ENCODE results near the gene SLC7A6.
A peak's percentile ranks its signal among the peaks of the same experiment; 100 is the strongest.

The SLC7A6 gene

GRCh38 chr16:68236137-68236825 lies 28.0 kb upstream of the SLC7A6 start:
- Histone ChIP-seq H3K9me3 (replicated peaks in 1 of 11) (peaks cover 0 to 16% (median 7%) of the 10 kb centered on the region in 11 experiments; a peak in 13 of 22 replicates), H3K27ac (peak overlapping the region in 8 of 11 experiments; percentile 68 to 87 (median 81); a peak in 14 of 22 replicates), H3K4me1 (peaks cover 43 to 72% (median 54%) of the 10 kb centered on the region in 10 experiments), H3K4me3 (peak overlapping the region in 2 of 10 experiments; percentile 55 to 59; a peak in 2 of 20 replicates), H3K36me3 (peaks cover 0 to 11% (median 6%) of the 10 kb centered on the region in 11 experiments; a peak in 15 of 22 replicates), H3K27me3 (no peaks in the 10 kb centered on the region), H4K20me1 (peaks cover 0 to 32% (median 0%) of the 10 kb centered on the region in 11 experiments; a peak in 7 of 22 replicates), H3K9ac (peak overlapping the region in 5 of 11 experiments; percentile 69 to 79 (median 77); a peak in 9 of 22 replicates), H3K4me2 (peak overlapping the region; percentile 83 to 97 (median 91))
- TF ChIP-seq Cebpa-rat (IDR thresholded peaks at IDR 0.05): no peak

- no peak for TF ChIP-seq Cebpa-rat (IDR thresholded peaks at IDR 0.05)
- H4K20me1 ChIP-seq: peaks cover 0 to 27% (median 0%) of the 10 kb centered on the region in 11 experiments; a peak in 6 of 22 replicates
- peaks cover 0 to 6% (median 1%) of the 10 kb centered on the region in 11 experiments; a peak in 13 of 22 replicates for H3K36me3 ChIP-seq
- peak overlapping the region; percentile 83 to 97 (median 91) for H3K4me2 ChIP-seq
- peak overlapping the region; percentile 69 to 82 (median 77); a peak in 21 of 22 replicates for H3K9ac ChIP-seq
- no peaks in the 10 kb centered on the region for H3K27me3 ChIP-seq
- peak overlapping the region; percentile 55 to 70 (median 62) for H3K4me3 ChIP-seq
- peaks cover 0 to 16% (median 7%) of the 10 kb centered on the region in 11 experiments; a peak in 13 of 22 replicates for H3K9me3 ChIP-seq (replicated peaks in 1 of 11)
- peak overlapping the region in 10 of 11 experiments; percentile 58 to 87 (median 81); a peak in 20 of 22 replicates for H3K27ac ChIP-seq
- peaks cover 43 to 72% (median 54%) of the 10 kb centered on the region in 10 experiments for H3K4me1 ChIP-seq
Measured at GRCh38 chr16:68236826-68237242, 27.5 kb upstream of the SLC7A6 start.

- H3K27me3 ChIP-seq: no peaks in the 10 kb centered on the region
- TF ChIP-seq Cebpa-rat (IDR thresholded peaks at IDR 0.05): no peak
- peak overlapping the region; percentile 55 to 70 (median 62) for H3K4me3 ChIP-seq
- H4K20me1 ChIP-seq: peaks cover 0 to 21% (median 0%) of the 10 kb centered on the region in 11 experiments; a peak in 5 of 22 replicates
- peaks cover 0 to 16% (median 7%) of the 10 kb centered on the region in 11 experiments; a peak in 13 of 22 replicates for H3K9me3 ChIP-seq (replicated peaks in 1 of 11)
- peak overlapping the region; percentile 69 to 82 (median 77) for H3K9ac ChIP-seq
- peaks cover 43 to 68% (median 54%) of the 10 kb centered on the region in 10 experiments for H3K4me1 ChIP-seq
- H3K36me3 ChIP-seq: no peaks in the 10 kb centered on the region; a peak in 1 of 22 replicates
- H3K4me2 ChIP-seq: peak overlapping the region; percentile 83 to 97 (median 91)
- H3K27ac ChIP-seq: peak overlapping the region; percentile 47 to 87 (median 81); a peak in 21 of 22 replicates
Measured at GRCh38 chr16:68237243-68238028, 26.9 kb upstream of the SLC7A6 start.

- Histone ChIP-seq H3K9ac (peak overlapping the region; percentile 67 to 82 (median 77)), H3K4me2 (peak overlapping the region; percentile 83 to 97 (median 91)), H3K4me1 (peaks cover 43 to 63% (median 53%) of the 10 kb centered on the region in 10 experiments), H3K27ac (peak overlapping the region; percentile 47 to 87 (median 78); a peak in 21 of 22 replicates), H4K20me1 (peaks cover 0 to 16% (median 0%) of the 10 kb centered on the region in 11 experiments; a peak in 4 of 22 replicates), H3K27me3 (no peaks in the 10 kb centered on the region), H3K36me3 (no peaks in the 10 kb centered on the region), H3K9me3 (replicated peaks in 1 of 11) (peaks cover 0 to 16% (median 7%) of the 10 kb centered on the region in 11 experiments; a peak in 13 of 22 replicates), H3K4me3 (peak overlapping the region; percentile 55 to 70 (median 62))
- TF ChIP-seq Cebpa-rat (IDR thresholded peaks at IDR 0.05): no peak
Measured at GRCh38 chr16:68238029-68238345, 26.3 kb upstream of the SLC7A6 start.

DNA sequence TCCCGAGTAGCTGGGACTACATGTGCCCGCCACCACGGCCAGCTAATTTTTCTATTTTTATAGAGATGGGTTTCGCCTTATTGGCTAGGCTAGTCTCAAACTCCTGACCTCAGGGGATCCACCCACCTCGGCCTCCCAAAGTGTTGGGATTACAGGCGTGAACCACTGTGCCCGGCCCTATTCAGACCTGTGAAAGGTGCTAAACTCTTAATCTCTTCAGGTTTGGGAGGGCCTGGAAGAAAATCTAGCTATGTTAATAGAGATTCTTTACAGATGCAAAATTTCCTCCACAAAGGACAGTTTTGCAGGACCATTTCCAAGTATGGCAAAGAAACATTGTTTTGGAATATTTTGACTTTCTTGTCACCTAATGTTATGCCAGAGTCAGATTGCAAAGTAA lies 22.2 kb upstream of the SLC7A6 start:
- Histone ChIP-seq H3K27ac (no peak overlapping the region), H4K20me1 (peaks cover 0 to 18% (median 0%) of the 10 kb centered on the region in 11 experiments; a peak in 3 of 22 replicates), H3K4me2 (no peak overlapping the region), H3K9ac (no peak overlapping the region), H3K4me1 (peaks cover 36 to 50% (median 45%) of the 10 kb centered on the region in 10 experiments), H3K27me3 (no peaks in the 10 kb centered on the region), H3K4me3 (no peak overlapping the region), H3K36me3 (no peaks in the 10 kb centered on the region), H3K9me3 (replicated peaks in 1 of 11) (no peaks in the 10 kb centered on the region)
- TF ChIP-seq Cebpa-rat (IDR thresholded peaks at IDR 0.05): no peak

DNA sequence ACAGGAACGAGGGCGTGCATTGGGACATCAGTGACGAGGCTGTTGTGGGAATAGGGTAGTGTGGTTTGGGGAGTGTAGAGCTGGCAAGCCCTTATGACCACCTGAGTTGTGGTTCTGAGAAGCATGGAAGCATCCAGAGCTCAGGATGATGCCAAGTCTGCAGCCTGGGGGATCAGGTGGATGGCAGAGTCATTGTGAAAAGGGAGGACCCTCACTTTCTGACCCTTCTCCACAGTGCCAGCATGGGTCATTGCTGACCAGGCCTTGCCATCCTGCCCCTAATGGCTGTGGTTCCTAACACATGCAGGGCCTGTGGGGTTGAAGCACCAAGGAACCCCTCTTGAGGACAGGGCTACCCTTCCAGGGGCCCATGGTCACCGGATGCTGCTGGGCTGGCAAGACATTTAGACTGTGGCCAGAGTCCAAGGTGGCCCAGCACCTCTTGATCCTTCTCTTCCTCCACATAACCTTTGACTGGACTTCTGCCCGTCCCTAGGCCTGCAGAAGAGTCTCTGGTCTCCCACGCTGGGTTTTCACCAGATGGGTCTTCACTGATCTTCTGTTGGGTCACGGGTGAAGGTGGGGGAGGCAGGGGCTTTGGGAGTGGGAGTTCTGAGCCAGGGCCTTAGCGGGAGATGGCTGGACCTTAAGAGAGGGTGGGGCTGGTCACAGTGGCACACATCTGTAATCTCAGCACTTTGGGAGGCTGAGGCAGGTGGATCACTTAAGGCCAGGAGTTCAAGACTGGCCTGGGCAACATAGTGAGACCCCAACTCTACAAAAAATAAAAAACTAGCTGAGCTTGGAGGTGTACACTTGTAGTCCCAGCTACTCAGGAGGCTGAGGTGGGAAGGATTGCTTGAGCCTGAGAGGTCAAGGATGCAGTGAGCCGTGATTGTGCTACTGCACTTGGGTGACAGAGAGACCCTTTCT lies 21.1 kb upstream of the SLC7A6 start:
- H4K20me1 ChIP-seq: peaks cover 0 to 22% (median 0%) of the 10 kb centered on the region in 11 experiments; a peak in 4 of 22 replicates
- peaks cover 40 to 54% (median 48%) of the 10 kb centered on the region in 10 experiments for H3K4me1 ChIP-seq
- H3K9ac ChIP-seq: no peak overlapping the region
- no peaks in the 10 kb centered on the region for H3K9me3 ChIP-seq (replicated peaks in 1 of 11)
- TF ChIP-seq Cebpa-rat (IDR thresholded peaks at IDR 0.05): no peak
- peaks cover 0 to 4% (median under 1%) of the 10 kb centered on the region in 11 experiments; a peak in 6 of 22 replicates for H3K36me3 ChIP-seq
- no peak overlapping the region for H3K4me3 ChIP-seq
- 0 out of 22 replicates have a peak overlapping the region, but pooled peaks of 1 of the 11 experiments have one; percentile 100 for H3K4me2 ChIP-seq
- no peak overlapping the region for H3K27ac ChIP-seq
- H3K27me3 ChIP-seq: no peaks in the 10 kb centered on the region

DNA sequence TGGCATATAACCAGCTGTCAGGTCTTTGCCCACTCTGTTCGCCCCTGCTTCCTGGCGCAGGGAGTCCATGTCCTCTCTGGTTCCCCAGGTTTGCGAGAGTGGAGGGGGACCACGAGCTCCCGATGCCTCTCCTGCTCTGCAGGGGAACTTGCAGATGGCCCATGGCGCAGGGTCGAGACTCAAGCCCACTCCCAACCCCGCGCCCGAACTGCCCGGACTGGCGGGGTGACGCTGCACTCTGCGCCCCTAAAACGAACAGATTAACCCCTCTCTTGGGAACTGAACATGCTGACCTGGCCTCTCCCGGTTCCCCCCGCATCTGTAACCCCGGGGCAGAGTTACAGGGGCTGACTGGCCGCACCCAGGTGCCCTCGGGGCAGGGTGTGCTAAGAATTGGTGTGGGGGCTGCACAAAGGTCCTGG lies 19.8 kb upstream of the SLC7A6 start:
- H3K4me3 ChIP-seq: peak overlapping the region; percentile 78 to 96 (median 86)
- peak overlapping the region; percentile 42 to 67 (median 63); a peak in 20 of 22 replicates for H3K27ac ChIP-seq
- peak overlapping the region; percentile 97 to 100 (median 99) for H3K4me2 ChIP-seq
- H3K27me3 ChIP-seq: no peaks in the 10 kb centered on the region
- H3K36me3 ChIP-seq: peaks cover 9 to 16% (median 14%) of the 10 kb centered on the region in 11 experiments; a peak in 21 of 22 replicates
- H3K4me1 ChIP-seq: peaks cover 49 to 56% (median 55%) of the 10 kb centered on the region in 10 experiments
- TF ChIP-seq Cebpa-rat (IDR thresholded peaks at IDR 0.05): no peak
- H3K9me3 ChIP-seq (replicated peaks in 1 of 11): no peaks in the 10 kb centered on the region
- H4K20me1 ChIP-seq: peaks cover 0 to 22% (median 0%) of the 10 kb centered on the region in 11 experiments; a peak in 5 of 22 replicates
- peak overlapping the region; percentile 71 to 85 (median 81) for H3K9ac ChIP-seq
